HEK293 (cell line): ENCODE data around the gene KIAA0513.

Source experiments
- ATF2 ChIP-seq: fragments of 450-650 bp; formaldehyde crosslinking; IDR thresholded peaks from 2 replicates; pipeline ENCODE4 v1.5.1; 2016; ENCODE audit warnings: missing biosample characterization, missing genetic modification characterization, low read depth
- HOXA7 ChIP-seq: sonication (generic); formaldehyde crosslinking; IDR thresholded peaks from 2 replicates; pipeline ENCODE4 v1.8.1; 2022; ENCODE audit warnings: missing genetic modification reagents, borderline replicate concordance
- KLF16 ChIP-seq: fragments of 450-650 bp; formaldehyde crosslinking; IDR thresholded peaks from 2 replicates; pipeline ENCODE4 v1.5.1; 2017; ENCODE audit warnings: missing biosample characterization, missing genetic modification characterization
- KLF9 ChIP-seq: fragments of 450-650 bp; formaldehyde crosslinking; IDR thresholded peaks from 2 replicates; pipeline ENCODE4 v1.5.1; 2016; ENCODE audit warnings: missing biosample characterization, missing genetic modification characterization, low read depth
- PBX3 ChIP-seq: sonication (generic); formaldehyde crosslinking; IDR thresholded peaks from 2 replicates; pipeline ENCODE4 v1.8.1; 2022; ENCODE audit warnings: mild to moderate bottlenecking, moderate library complexity, missing genetic modification reagents
- ZNF10 ChIP-seq: fragments of 450-650 bp; formaldehyde crosslinking; IDR thresholded peaks from 2 replicates; pipeline ENCODE4 v1.5.1; 2017; ENCODE audit warnings: missing biosample characterization, missing genetic modification characterization
- ZNF133 ChIP-seq: fragments of 450-650 bp; formaldehyde crosslinking; IDR thresholded peaks from 2 replicates; pipeline ENCODE4 v1.5.1; 2016; ENCODE audit warnings: missing biosample characterization, missing genetic modification characterization
- ZNF530 ChIP-seq: fragments of 450-650 bp; formaldehyde crosslinking; IDR thresholded peaks from 2 replicates; pipeline ENCODE4 v1.5.1; 2016; ENCODE audit warnings: low read depth, missing biosample characterization, missing genetic modification characterization
- ZNF704 ChIP-seq: fragments of 450-650 bp; formaldehyde crosslinking; IDR thresholded peaks from 2 replicates; pipeline ENCODE4 v1.5.1; 2016; ENCODE audit warnings: missing biosample characterization, missing genetic modification characterization
- ZNF776 ChIP-seq: fragments of 450-650 bp; formaldehyde crosslinking; IDR thresholded peaks from 2 replicates; pipeline ENCODE4 v1.5.0; 2017; ENCODE audit warnings: missing biosample characterization, missing genetic modification characterization, borderline replicate concordance
- TF ChIP-seq, protein P1 (sequence below): fragments of 450-650 bp; formaldehyde crosslinking; IDR thresholded peaks from 2 replicates; pipeline ENCODE4 v1.5.1; 2016; ENCODE audit warnings: missing biosample characterization, missing genetic modification characterization
- TF ChIP-seq, protein P2 (sequence below): fragments of 450-650 bp; formaldehyde crosslinking; optimal IDR thresholded peaks from 2 replicates; pipeline ENCODE3; 2016; ENCODE audit warnings: missing biosample characterization, mild to moderate bottlenecking, missing genetic modification characterization

GRCh38 chr16:85040685-85041084 is 13.1 kb downstream of the KIAA0513 start:
- TF ChIP-seq, protein P1, sequence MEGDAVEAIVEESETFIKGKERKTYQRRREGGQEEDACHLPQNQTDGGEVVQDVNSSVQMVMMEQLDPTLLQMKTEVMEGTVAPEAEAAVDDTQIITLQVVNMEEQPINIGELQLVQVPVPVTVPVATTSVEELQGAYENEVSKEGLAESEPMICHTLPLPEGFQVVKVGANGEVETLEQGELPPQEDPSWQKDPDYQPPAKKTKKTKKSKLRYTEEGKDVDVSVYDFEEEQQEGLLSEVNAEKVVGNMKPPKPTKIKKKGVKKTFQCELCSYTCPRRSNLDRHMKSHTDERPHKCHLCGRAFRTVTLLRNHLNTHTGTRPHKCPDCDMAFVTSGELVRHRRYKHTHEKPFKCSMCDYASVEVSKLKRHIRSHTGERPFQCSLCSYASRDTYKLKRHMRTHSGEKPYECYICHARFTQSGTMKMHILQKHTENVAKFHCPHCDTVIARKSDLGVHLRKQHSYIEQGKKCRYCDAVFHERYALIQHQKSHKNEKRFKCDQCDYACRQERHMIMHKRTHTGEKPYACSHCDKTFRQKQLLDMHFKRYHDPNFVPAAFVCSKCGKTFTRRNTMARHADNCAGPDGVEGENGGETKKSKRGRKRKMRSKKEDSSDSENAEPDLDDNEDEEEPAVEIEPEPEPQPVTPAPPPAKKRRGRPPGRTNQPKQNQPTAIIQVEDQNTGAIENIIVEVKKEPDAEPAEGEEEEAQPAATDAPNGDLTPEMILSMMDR (tag by site-specific recombination): no peak
- TF ChIP-seq HOXA7 (CRISPR knock-in tag) (no peak), ZNF133 (tag by site-specific recombination) (no peak), ZNF704 (tag by site-specific recombination) (no peak), KLF16 (no peak), ATF2 (no peak), KLF9 (tag by site-specific recombination) (no peak), ZNF530 (tag by site-specific recombination) (no peak), ZNF776 (no peak), ZNF10 (tag by site-specific recombination) (no peak), PBX3 (CRISPR knock-in tag) (no peak)
- TF ChIP-seq, protein P2, sequence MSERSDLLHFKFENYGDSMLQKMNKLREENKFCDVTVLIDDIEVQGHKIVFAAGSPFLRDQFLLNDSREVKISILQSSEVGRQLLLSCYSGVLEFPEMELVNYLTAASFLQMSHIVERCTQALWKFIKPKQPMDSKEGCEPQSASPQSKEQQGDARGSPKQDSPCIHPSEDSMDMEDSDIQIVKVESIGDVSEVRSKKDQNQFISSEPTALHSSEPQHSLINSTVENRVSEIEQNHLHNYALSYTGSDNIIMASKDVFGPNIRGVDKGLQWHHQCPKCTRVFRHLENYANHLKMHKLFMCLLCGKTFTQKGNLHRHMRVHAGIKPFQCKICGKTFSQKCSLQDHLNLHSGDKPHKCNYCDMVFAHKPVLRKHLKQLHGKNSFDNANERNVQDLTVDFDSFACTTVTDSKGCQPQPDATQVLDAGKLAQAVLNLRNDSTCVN (tag by site-specific recombination): no peak
